GM18499 (cell line): ENCODE data around the gene SELENOS.

ENCODE experiments used
- ATAC-seq: cut with Tn5 transposase; IDR thresholded peaks from one replicate; pipeline ENCODE4 v1.9.1; 2021; ENCODE audit warnings: moderate number of reproducible peaks; ENCODE audit not compliant: insufficient read depth, unreplicated experiment

The SELENOS gene

GRCh38 chr15:101277038-101277822, at the start of gene SELENOS:
TSS of gene SELENOS (minus strand) at chr15:101277485. CDS start at chr15:101277417, 68 bp downstream.
- ATAC-seq = peak; percentile 40

GRCh38 chr15:101326462-101327146, 49.3 kb upstream of the SELENOS start:
- ATAC-seq = no peak

- no peak for ATAC-seq
These were observed 48.7 kb upstream of the SELENOS start for GRCh38 chr15:101326026-101326315.

GRCh38 chr15:101325263-101326025, 48.2 kb upstream of the SELENOS start:
- ATAC-seq = no peak

- ATAC-seq = no peak
These were observed 47.4 kb upstream of the SELENOS start for GRCh38 chr15:101324524-101325177.

- no peak for ATAC-seq
These were observed 46.7 kb upstream of the SELENOS start for GRCh38 chr15:101323793-101324523.

- no peak for ATAC-seq
These were observed 45.7 kb upstream of the SELENOS start for GRCh38 chr15:101322854-101323477.

GRCh38 chr15:101322016-101322695, 44.9 kb upstream of the SELENOS start:
- ATAC-seq = no peak

- no peak for ATAC-seq
These were observed 43.3 kb upstream of the SELENOS start for GRCh38 chr15:101320501-101321052.

GRCh38 chr15:101318839-101319238, 41.6 kb upstream of the SELENOS start:
- ATAC-seq = no peak

- ATAC-seq = no peak
These were observed 41.0 kb upstream of the SELENOS start for GRCh38 chr15:101318147-101318819.

GRCh38 chr15:101317336-101317872, 40.1 kb upstream of the SELENOS start:
- ATAC-seq = no peak

- no peak for ATAC-seq
These were observed 39.2 kb upstream of the SELENOS start for GRCh38 chr15:101316529-101316928.

- no peak for ATAC-seq
These were observed 38.5 kb upstream of the SELENOS start for GRCh38 chr15:101315736-101316135.

- no peak for ATAC-seq
These were observed 37.2 kb upstream of the SELENOS start for GRCh38 chr15:101314336-101315125.

GRCh38 chr15:101313041-101313761, 35.9 kb upstream of the SELENOS start:
- ATAC-seq = no peak
